ENCODE results near the gene HYAL2. TPM values are rescaled to one million over a fixed set of nuclear protein-coding genes. Genes with fewer than 3 reads are reported as not detected.
A peak's percentile ranks its signal among the peaks of the same experiment; 100 is the strongest.
"Not testable (repeated sequence)": the region's sequence is repeated elsewhere in the genome, so short reads cannot be mapped to it uniquely, and the experiment has no call there.

HYAL2 gene
- total RNA-seq, 2 experiments from 2014 or later: 6.7 to 7.2 TPM

- no peaks in the 10 kb centered on the region for H3K27me3 Mint-ChIP-seq
- ChIA-PET POLR2A (interaction anchor here (1.5 to 31.7 kb wide), 3 partner anchors 19 to 26 kb away, joined by 6 to 704 read pairs (median 113); partner anchors contain the start of genes CYB561D2, HYAL3, IFRD2 and NAA80), CTCF (interaction anchor here (0.8 to 2.0 kb wide), 5 partner anchors 19 to 198 kb away, joined by 3 to 8 read pairs (median 3); partner anchors contain the start of genes HYAL3 and NAA80)
- H3K36me3 Mint-ChIP-seq (ENCODE audit: low read depth): peaks cover 4% of the 10 kb centered on the region
- no peak overlapping the region for H3K4me3 Mint-ChIP-seq
- peaks cover 61% of the 10 kb centered on the region for H3K4me1 Mint-ChIP-seq
- peak overlapping the region; percentile 14 for H3K27ac Mint-ChIP-seq
- no peaks in the 10 kb centered on the region for H3K9me3 Mint-ChIP-seq
- DNase-seq: no peak
These were observed 4.4 kb downstream of the HYAL2 start for GRCh38 chr3:50318163-50318562.

GRCh38 chr3:50317300-50317699 lies 5.2 kb downstream of the HYAL2 start:
- no peaks in the 10 kb centered on the region for H3K27me3 Mint-ChIP-seq
- H3K4me3 Mint-ChIP-seq: no peak overlapping the region
- ChIA-PET POLR2A (interaction anchor here (1.0 to 31.7 kb wide), 7 partner anchors 12 to 28 kb away, joined by 3 to 704 read pairs (median 6); partner anchors contain the start of genes CYB561D2, HYAL3, IFRD2 and NAA80), CTCF (interaction anchor here (0.8 to 3.4 kb wide), 5 partner anchors 18 to 197 kb away, joined by 3 to 17 read pairs (median 3); partner anchors contain the start of genes HYAL3, IFRD2 and NAA80)
- H3K9me3 Mint-ChIP-seq: no peaks in the 10 kb centered on the region
- peaks cover 4% of the 10 kb centered on the region for H3K36me3 Mint-ChIP-seq (ENCODE audit: low read depth)
- H3K27ac Mint-ChIP-seq: peak overlapping the region; percentile 95
- DNase-seq: no peak
- peaks cover 59% of the 10 kb centered on the region for H3K4me1 Mint-ChIP-seq

GRCh38 chr3:50316657-50317242 lies 5.8 kb downstream of the HYAL2 start:
- Mint-ChIP-seq H3K9me3 (no peaks in the 10 kb centered on the region), H3K4me1 (peaks cover 59% of the 10 kb centered on the region), H3K36me3 (ENCODE audit: low read depth) (peaks cover 4% of the 10 kb centered on the region), H3K27ac (peak overlapping the region; percentile 95), H3K27me3 (no peaks in the 10 kb centered on the region), H3K4me3 (peak overlapping the region; percentile 66)
- ChIA-PET POLR2A (interaction anchor here (1.0 to 31.7 kb wide), 7 partner anchors 11 to 27 kb away, joined by 3 to 704 read pairs (median 6); partner anchors contain the start of genes CYB561D2, HYAL3, IFRD2 and NAA80), CTCF (interaction anchor here (1.2 to 3.4 kb wide), 4 partner anchors 18 to 57 kb away, joined by 3 to 17 read pairs (median 4); partner anchors contain the start of genes HYAL3, IFRD2 and NAA80)
- peak; percentile 87 for DNase-seq

- Mint-ChIP-seq H3K36me3 (ENCODE audit: low read depth) (peaks cover 4% of the 10 kb centered on the region), H3K9me3 (peaks cover under 1% of the 10 kb centered on the region), H3K27ac (peak overlapping the region; percentile 64), H3K27me3 (no peaks in the 10 kb centered on the region), H3K4me3 (no peak overlapping the region), H3K4me1 (peaks cover 50% of the 10 kb centered on the region)
- ChIA-PET CTCF (interaction anchor here (0.8 to 3.4 kb wide), 5 partner anchors 9 to 88 kb away, joined by 3 to 17 read pairs (median 4); partner anchors contain the start of genes HYAL3, NAA80 and TUSC2), POLR2A (interaction anchor here (1.2 to 31.7 kb wide), 5 partner anchors 9 to 28 kb away, joined by 3 to 704 read pairs (median 15); partner anchors contain the start of genes CYB561D2, HYAL3, IFRD2 and NAA80)
- DNase-seq: no peak
These were observed 7.7 kb downstream of the HYAL2 start for GRCh38 chr3:50314816-50315215.

GRCh38 chr3:50314342-50314741 lies 8.2 kb downstream of the HYAL2 start:
- ChIA-PET POLR2A (interaction anchor here (1.2 to 31.7 kb wide), 5 partner anchors 8 to 28 kb away, joined by 3 to 704 read pairs (median 15); partner anchors contain the start of genes CYB561D2, HYAL3, IFRD2 and NAA80), CTCF (interaction anchor here (1.1 to 3.4 kb wide), 4 partner anchors 10 to 88 kb away, joined by 3 to 17 read pairs (median 6); partner anchors contain the start of genes HYAL3, NAA80 and TUSC2)
- Mint-ChIP-seq H3K27ac (no peak overlapping the region), H3K4me1 (peaks cover 46% of the 10 kb centered on the region), H3K9me3 (peaks cover 5% of the 10 kb centered on the region), H3K27me3 (no peaks in the 10 kb centered on the region), H3K4me3 (no peak overlapping the region), H3K36me3 (ENCODE audit: low read depth) (peaks cover 9% of the 10 kb centered on the region)
- DNase-seq: no peak

- CTCF ChIA-PET; H3K27me3 Mint-ChIP-seq; H3K36me3 Mint-ChIP-seq (ENCODE audit: low read depth); DNase-seq; H3K27ac Mint-ChIP-seq; H3K9me3 Mint-ChIP-seq; H3K4me3 Mint-ChIP-seq: not testable (repeated sequence)
- peaks cover 27% of the 10 kb centered on the region for H3K4me1 Mint-ChIP-seq
- POLR2A ChIA-PET: interaction anchor here (31.7 kb wide), 1 partner anchor 31 kb away, joined by 704 read pairs; the partner anchor contains the start of genes CYB561D2, NPRL2, RASSF1 and TUSC2
These were observed 10.5 kb downstream of the HYAL2 start for GRCh38 chr3:50312041-50312440.

GRCh38 chr3:50304601-50305000 lies 17.9 kb downstream of the HYAL2 start:
- H3K4me1 Mint-ChIP-seq: peaks cover 20% of the 10 kb centered on the region
- no peak overlapping the region for H3K4me3 Mint-ChIP-seq
- H3K27ac Mint-ChIP-seq: no peak overlapping the region
- POLR2A ChIA-PET: interaction anchor here (1.5 to 2.9 kb wide), 2 partner anchors 10 to 12 kb away, joined by 6 to 15 read pairs; no protein-coding TSS in a partner anchor
- DNase-seq: no peak
- H3K27me3 Mint-ChIP-seq: no peaks in the 10 kb centered on the region
- peaks cover 2% of the 10 kb centered on the region for H3K9me3 Mint-ChIP-seq
- H3K36me3 Mint-ChIP-seq (ENCODE audit: low read depth): peaks cover 2% of the 10 kb centered on the region
- CTCF ChIA-PET: no interaction called here

GRCh38 chr3:50303013-50303815 lies 19.3 kb downstream of the HYAL2 start, which contains the start of gene HYAL1:
TSS of gene HYAL1 (minus strand) at chr3:50303574. CDS start at chr3:50302956, 618 bp downstream.
- POLR2A ChIA-PET: interaction anchor here (0.9 to 6.3 kb wide), 3 partner anchors 11 to 68 kb away, joined by 3 to 150 read pairs (median 4); partner anchors contain the start of genes IFRD2, RASSF1 and ZMYND10
- Mint-ChIP-seq H3K27ac (no peak within 1 kb of the TSS), H3K4me1 (peaks cover 22% of the 10 kb centered on the region), H3K4me3 (no peak within 1 kb of the TSS), H3K9me3 (no peaks in the 10 kb centered on the region), H3K27me3 (no peaks in the 10 kb centered on the region), H3K36me3 (ENCODE audit: low read depth) (no peaks in the 10 kb centered on the region)
- CTCF ChIA-PET: interaction anchor here (0.8 to 1.6 kb wide), 2 partner anchors 21 to 34 kb away, joined by 3 to 7 read pairs; no protein-coding TSS in a partner anchor
- DNase-seq: peak; percentile 16

- no peak overlapping the region for H3K27ac Mint-ChIP-seq
- H3K9me3 Mint-ChIP-seq: no peaks in the 10 kb centered on the region
- CTCF ChIA-PET: interaction anchor here (0.8 to 1.6 kb wide), 2 partner anchors 22 to 35 kb away, joined by 3 to 7 read pairs; no protein-coding TSS in a partner anchor
- no peak overlapping the region for H3K4me3 Mint-ChIP-seq
- POLR2A ChIA-PET: interaction anchor here (0.9 to 6.3 kb wide), 3 partner anchors 10 to 67 kb away, joined by 3 to 150 read pairs (median 4); partner anchors contain the start of genes IFRD2, RASSF1 and ZMYND10
- peaks cover 1% of the 10 kb centered on the region for H3K36me3 Mint-ChIP-seq (ENCODE audit: low read depth)
- peaks cover 31% of the 10 kb centered on the region for H3K4me1 Mint-ChIP-seq
- no peaks in the 10 kb centered on the region for H3K27me3 Mint-ChIP-seq
- no peak for DNase-seq
These were observed 20.2 kb downstream of the HYAL2 start for GRCh38 chr3:50302095-50303012.

GRCh38 chr3:50300681-50301254 lies 21.8 kb downstream of the HYAL2 start:
- Mint-ChIP-seq H3K27ac (peak overlapping the region; percentile 100), H3K27me3 (no peaks in the 10 kb centered on the region), H3K4me1 (peaks cover 40% of the 10 kb centered on the region), H3K36me3 (ENCODE audit: low read depth) (peaks cover 10% of the 10 kb centered on the region), H3K9me3 (no peaks in the 10 kb centered on the region), H3K4me3 (peak overlapping the region; percentile 99)
- ChIA-PET CTCF (interaction anchor here (4.2 kb wide), 1 partner anchor 23 kb away, joined by 82 read pairs; the partner anchor contains the start of gene HYAL2), POLR2A (interaction anchor here (1.3 to 6.3 kb wide), 5 partner anchors 9 to 40 kb away, joined by 4 to 150 read pairs (median 41); partner anchors contain the start of genes IFRD2, RASSF1, TUSC2 and ZMYND10)
- DNase-seq: no peak

Data from activated CD4-positive, alpha-beta memory T cell treated with anti-CD3 and anti-CD28 coated beads, Interleukin-2, amount 10 ng/mL, durations not matched to agents 7 days and 5 days (primary cell).